NAMALWA (cell line): Measurements from ENCODE around the gene RESP18.
A peak's percentile ranks its signal among the peaks of the same experiment; 100 is the strongest.
"Not testable (repeated sequence)": the region's sequence is repeated elsewhere in the genome, so short reads cannot be mapped to it uniquely, and the experiment has no call there.

Experiments used
- DNase-seq: peaks from one replicate; pipeline ENCODE4 v3.0.0-alpha.2; 2015; ENCODE audit warnings: low spot score

RESP18 gene

DNA sequence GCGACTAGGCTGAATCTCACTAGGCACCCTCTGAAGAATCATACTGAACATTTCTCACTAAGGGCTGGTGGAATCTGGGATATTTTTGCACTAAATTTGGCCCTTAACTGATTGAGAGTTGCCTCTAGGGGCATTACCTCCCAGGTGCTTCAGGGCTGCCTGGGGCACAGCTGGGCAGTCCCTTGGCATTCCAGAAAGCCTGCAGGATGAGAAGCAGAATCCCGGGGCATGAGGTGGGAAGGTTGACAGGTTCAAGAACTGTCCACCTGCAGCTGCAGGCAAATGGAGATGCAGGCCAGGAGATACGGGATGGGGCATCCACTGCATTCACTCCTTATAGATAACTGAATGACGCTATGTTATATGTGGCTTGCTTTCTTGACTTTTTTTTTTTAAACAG is 7.4 kb downstream of the RESP18 start:
- DNase-seq: no peak

DNA sequence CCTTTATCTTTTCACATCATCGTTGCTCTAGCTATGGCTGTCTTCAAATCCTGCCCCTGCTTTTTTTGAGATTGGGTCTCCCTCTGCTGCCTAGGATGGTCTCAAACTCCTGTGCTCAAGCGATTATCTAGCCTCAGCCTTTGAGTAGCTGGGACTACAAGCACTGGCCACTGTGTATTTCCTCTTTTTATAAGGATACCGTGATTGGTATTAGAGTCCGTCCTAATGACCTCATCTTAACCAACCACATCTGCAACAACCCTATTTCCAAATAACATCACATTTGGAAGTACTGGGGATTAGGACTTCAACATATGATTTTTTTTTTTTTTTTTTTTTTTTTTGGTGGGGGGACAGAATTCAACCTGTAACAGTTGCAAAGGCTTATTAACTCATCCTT is 9.1 kb downstream of the RESP18 start:
- no peak for DNase-seq

DNA sequence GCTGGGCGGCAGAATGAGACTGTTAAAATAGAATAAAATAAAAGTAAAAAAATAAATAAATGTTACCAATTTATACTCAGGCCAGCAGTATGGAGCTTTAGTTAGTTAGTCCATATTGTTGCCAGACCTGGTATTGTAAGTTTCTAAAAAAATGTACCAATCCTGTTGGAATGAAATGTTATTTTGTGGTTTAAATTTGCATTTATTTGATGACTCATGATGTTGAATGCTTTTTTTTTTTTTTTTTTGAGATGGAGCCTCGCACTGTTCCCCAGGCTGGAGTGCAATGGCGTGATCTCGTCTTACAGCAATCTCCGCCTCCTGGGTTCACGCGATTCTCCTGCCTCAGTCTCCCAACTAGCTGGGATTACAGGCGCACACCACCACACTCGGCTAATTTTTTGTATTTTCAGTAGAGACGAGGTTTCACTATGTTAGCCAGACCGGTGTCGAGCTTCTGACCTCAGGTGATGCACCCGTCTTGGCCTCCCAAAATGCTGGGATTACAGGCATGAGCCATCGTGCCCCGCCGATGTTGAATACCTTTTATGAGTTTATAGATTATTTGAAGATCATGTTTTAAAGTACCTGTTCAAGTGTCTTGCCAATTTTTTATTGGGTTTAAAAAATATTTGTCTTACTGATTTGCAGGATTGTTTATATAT is 17.6 kb downstream of the RESP18 start:
- no peak for DNase-seq

DNA sequence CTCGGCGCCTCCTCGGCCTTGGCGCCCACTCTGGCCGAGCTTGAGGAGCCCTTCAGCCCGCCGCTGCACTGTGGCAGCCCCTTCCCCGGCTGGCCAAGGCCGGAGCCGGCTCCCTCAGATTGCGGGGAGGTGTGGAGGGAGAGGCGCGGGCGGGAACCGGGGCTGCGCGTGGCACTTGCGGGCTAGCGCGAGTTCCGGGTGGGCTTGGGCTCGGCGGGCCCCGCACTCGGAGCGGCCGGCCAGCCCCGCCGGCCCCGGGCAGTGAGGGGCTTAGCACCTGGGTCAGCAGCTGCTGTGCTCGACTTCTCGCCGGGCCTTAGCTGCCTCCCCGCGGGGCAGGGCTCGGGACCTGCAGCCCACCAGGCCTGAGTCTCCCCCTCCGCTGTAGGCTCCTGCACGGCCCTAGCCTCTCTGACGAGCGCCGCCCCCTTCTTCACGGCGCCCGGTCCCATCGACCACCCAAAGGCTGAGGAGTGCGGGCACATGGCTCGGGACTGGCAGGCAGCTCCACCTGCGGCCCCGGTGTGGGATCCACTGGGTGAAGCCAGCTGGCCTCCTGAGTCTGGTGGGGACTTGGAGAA is 19.8 kb downstream of the RESP18 start:
- not testable (repeated sequence) for DNase-seq

DNA sequence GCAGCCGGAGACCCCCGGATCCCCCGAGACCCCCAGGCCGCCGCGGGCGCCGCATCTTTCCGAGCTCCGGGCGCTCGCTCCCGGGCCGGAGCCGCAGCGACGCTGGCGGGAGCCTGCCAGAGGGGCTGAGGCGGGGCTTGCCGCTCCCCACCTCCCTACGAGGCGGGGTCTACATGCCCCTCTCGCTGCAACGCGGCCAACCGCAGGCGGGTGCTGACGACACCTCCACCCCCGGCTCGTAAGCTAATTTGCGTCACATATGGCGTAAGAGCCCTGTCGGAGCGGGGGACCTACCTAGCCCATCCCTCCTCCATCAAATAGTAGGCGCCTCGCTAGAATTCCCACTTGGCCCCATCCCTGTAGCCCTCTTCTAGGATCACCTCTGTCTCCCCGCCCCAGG is 23.3 kb downstream of the RESP18 start, which contains the start of gene PTPRN:
Gene PTPRN, minus strand, starts transcription at position 124 of the 400 bp plus-strand sequence. Its CDS starts 69 bp downstream, at position 55.
- DNase-seq: no peak

DNA sequence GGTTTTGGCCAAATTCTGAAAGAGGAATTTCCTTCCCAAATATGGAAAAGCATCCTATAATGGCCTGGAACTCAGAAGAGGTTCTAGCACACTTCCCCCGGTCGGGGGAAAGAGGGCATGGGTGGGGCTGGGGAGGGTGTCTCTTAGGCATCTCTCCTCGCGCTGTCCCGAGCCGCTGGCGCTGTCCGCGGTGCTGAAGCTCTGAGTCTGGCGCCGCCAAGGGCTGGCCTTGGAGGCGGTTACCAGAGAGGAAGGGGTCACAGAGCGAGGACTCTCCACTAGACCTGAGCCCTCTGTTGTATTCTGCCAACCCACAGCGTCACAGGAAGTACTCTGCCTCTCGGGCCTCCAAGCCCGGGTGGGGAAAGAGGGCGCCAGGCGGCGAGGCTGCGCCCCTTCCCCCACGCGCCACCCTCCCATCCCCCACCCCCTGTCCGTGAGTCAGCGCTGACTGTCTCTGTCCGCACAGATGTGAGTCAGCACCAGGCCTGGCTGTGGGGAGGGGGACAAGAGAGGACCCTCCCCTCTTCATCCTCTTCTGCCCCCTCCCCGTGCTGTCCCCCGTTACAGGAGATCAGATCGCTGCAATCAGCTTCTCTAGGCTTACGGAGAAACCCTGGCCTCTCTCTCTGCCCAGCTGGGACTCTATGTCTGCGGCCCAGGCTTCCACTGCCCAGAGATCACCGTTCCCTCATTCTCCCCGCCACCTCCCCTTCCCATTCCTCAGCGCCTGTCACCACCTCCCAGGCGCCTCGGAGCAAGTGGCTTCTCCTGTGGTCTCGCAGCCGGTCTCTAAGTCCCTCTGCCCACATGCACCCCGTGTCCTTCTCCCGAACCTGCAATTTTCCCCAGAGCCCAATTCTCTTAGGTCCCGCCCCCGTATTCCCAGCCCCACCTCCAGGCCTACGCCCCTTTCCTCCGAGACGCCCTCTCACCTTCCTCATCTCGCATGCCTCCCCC is 24.1 kb downstream of the RESP18 start:
- peak; percentile 50 for DNase-seq

DNA sequence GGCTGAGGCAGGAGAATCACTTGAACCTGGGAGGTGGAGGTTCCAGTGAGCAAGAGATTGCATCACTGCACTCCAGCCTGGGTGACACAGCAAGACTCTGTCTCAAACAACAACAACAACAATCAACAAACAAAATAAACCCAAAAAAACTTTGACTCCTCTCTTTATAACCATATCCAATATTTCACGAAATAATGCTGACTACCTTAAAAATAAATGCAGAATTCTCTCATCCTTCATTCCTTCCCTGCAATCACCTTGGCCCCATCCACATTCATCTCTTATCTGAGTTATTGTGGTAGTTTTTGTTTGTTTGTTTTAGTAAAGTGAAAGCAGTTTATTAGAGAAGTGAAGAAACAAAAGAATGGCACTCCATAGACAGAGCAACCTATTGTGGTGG is 26.5 kb downstream of the RESP18 start:
- no peak for DNase-seq

DNA sequence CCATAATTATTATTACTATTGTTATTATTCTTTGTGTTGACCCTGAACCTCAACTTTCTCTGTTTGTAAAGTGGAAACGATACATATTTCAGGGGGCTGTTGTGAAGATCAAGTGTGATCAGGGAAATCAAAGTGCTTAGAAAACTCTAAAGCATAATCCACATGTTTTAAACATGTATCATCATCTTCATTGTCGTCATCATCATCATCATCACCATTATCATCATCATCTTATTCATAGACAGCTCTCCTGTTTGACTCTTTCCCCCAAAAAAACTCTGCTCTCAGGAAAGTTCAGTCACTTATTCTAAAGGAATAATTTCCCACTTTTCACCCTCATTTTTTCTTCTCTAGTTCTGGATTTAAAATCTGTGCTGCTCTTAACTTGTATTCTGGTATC is 28.3 kb downstream of the RESP18 start:
- no peak for DNase-seq

DNA sequence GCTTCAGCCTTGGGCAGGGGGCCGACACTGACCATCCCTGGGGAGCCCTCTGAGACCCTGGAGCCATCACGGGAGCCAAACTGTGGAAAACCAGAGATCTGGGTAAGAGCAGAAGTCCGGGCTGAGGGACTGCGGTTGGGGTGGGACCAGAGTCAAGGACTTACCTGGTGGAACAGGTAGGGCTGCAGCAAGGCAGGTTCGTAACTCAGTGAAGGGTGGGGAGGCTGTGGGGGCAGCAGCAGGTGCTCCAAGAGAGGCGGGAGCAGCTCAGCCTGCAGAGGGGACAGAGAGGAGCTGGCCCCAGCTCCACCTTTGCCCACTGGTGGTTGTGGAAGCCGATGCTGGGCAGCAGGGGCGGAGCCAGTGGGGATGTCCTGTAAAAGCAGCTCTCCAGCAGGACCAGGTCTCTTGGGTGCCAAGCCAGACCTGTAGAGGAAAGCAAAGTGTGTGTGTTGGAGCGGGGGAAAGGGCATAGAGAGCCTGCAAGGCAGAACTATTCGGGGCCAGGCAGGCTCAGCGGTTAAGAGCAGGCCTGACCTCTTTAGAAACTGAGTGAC is 30.1 kb downstream of the RESP18 start:
- no peak for DNase-seq

DNA sequence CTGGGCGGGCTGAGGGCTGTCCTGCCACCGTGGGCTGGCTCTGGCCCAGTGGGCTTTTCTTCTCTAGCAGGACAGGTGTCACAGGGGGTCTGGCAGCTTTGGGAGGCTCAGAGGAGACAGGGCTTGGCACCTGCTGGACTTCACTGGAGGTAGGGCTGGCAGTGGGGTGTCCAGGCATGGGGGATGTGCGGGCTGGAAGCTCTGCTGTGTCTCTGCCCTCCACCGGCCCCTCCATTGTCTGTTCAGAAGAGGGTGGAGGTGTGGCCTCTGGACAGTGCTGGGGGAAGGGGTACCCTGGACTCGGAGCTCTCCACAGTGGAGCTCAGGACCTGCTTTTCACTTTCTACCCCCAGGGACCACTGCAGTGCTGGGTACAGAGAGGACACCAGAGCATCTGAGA is 32.5 kb downstream of the RESP18 start:
- DNase-seq: no peak

DNA sequence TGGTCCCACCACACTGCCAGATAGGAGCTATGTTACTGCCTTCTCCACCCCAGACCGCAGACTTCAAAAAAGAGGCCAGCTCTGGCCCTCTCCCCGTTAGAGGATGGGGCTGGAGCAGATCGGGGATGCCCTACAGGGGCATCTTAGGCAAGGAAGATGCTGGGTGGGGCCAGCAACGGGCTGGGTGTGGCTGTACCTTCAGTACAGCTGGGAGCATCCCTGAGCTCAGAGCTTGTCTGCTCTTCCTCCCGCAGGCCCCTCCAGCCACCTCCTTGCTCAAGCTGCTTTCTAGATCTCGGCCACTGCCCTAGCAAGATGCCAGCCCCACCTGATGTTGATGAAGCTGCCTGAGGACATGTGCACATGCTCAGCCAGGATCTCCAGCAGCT is 33.2 kb downstream of the RESP18 start:
- DNase-seq: no peak

DNA sequence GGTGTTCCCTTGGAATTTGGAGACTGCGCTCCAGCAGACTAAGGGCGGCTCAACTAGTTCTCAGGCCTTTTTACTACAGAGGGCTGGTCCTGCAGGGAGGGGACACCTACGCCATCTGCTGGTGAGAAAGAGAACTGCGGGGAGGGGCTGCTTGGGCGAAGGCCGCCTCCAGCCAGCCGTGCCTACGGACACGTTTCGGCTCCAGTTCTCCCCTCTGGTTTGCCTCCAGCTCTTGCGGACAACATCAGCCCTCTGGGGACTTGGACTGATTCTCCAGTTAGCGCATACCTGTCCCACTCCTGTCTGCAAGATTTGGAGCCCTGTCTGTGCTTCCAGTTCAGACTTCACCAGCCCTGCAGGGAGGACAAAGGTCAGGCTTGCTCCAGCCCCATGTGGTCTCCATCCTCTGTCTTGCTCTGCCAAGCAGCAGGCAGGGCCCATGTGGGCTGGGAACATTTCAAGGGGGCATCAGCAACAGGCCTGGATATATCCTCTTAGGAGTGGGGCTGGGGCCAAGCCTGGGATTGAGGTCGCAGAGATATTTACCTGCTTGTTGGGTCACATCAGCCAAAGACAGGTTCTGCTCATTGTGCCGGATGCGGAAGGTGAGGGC is 33.7 kb downstream of the RESP18 start:
- DNase-seq: peak; percentile 85

DNA sequence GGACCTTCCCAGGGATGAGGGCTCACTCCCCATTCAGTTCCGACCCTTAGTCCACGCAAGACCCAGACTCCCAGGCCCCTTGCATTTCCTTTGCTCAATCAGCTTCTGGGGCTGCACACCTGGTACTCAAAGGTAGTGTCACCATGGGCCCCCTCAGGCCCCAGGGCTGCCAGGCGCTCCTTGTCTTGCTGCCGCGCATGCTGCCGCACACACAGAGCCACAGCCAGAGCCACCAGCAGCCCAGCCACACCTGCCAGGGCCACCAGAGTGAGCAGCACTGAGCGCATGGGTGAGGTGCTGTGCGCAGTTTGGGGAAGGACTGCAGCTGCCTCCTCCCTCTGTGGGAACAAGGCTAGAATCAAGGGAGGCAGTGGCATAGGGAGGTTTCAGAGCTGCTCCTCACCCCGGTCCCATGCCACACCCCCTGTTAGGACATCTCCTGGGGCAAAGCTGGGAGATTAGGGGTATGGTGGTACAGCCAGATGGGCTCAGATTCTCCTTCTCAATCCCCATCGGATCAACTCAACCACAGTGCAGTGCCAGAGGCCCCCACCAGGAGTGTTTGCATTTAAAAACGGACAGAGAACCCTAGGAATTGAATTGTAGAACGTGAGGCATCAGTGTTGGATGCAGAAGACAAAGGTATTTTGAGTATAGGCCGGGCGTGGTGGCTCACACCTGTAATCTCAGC is 34.6 kb downstream of the RESP18 start:
- DNase-seq: peak; percentile 34

DNA sequence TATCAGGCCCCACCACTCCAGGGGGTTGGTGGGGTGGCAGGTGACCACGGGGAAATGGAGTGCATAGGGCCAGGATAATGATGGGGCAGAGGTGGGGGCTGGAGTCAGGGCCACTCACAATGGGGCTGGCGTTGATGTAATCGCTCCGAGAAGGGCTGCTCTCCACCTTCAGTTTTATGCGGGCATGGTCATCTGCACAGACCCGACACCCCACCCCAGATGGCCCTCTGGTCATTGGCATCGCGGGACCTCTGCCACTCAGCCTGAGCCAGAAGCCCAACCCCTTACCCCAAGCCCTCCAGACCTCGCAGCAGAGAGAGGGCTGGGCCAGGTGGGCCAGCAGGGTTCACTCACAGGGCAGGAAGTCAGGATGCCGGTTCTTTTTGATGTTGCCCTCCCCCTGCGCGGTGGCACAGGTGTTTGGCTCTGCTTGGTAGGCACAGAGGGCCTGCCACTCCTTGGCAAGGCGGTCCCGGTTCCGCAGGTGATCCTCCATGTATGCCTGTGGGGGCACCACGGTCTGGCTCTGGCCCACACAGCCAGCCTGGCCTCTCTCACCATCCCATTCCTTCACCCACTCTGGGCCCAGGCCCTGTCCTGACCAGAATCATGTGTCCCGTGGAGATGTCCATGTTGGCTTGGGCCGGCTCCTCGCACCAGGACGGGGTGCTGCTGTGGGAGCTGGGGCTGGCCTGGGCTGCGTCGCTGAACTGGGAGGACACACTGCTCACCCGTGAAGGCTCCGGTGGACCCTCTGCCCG is 35.7 kb downstream of the RESP18 start:
- DNase-seq: no peak

DNA sequence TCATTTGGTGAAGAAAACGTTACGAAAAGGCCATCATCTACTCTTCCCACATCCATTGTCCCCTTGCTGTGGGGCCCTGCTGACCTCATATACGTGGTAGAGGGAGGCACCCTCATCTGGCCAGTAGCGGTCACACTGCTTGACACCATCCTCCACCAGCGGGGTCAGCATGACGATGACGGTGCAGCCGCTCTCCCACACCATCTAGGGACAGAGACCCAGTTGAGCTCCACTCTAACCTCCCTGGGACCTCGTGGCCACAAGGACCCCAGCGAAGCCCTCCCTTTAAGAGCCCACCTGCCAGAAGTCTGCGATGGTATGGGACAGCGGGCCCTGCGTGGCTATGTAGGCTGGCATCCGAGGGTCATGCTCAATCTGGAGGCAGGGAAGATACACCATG is 36.4 kb downstream of the RESP18 start:
- no peak for DNase-seq

DNA sequence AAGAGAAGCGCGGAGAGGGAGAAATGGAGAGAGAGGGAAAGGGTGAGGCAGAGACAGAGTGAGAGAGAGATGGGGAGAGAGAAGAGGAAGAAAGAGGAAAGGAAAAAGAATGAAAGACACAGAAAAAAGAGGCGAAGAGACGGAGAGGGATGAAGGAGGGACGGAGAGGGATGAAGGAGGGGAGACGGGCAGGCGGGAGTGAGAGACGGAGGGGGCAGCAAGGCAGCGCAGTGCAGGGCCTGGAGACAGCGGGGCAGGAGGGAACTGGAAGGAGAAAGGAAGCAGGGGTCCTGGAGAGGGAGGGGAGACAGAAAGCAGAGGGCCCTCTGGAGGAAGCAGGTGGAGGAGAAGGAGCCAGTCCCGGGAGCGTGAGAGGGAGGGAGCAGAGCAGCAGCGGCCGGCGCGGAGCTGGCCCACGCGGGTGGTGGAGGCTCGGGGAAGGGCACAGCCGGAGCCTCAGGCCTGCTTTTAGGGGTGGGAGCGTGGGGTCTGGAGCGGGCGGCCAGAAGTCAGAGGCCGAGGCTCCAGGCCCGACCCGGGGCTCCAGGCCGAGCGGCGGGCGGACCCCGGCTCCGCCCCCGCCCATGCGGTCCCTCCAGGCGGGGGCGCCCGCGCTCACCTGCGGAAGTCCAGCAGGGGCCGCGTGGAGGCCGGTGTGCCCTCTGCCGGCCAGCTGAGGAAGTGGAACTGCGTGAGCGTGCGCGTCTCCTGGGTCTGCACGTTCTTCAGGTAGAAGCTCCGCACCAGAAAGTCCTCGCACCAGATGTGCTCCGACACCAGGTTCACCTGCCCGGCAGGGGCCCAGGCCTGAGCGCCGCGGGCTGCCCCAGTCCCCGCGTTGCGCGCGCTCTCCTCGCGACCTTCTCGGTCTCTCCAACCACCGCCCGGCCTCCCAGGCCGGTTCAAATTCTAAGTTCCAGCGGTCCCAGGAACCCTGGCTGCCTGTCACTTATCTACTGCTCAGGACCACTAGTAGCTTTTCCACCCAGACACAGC is 37.9 kb downstream of the RESP18 start:
- DNase-seq: peak; percentile 90

DNA sequence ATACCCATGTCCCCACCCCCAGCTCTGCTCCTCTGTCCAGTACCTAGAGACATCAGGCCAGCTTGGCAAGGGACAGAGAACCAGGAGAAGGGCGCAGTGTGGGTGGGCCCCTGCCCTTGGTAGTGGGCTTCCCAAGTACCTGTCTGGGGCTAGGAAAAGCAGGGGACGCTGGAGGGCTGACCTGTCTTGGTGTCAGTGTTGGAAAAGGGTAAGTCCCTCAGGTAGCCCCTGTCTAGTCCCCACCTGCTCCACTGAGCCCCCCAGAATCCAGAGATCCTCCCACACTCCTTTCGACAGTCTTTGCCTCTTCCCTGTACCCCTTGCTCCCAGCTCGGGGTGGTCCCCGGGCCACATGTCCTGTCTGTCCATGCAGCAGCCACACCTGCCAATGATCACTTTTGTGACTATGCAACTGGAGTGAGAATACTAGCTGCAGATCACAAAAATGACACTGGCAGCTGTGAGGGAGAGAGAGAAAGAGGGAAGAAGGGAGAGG is 38.8 kb downstream of the RESP18 start:
- DNase-seq: no peak

DNA sequence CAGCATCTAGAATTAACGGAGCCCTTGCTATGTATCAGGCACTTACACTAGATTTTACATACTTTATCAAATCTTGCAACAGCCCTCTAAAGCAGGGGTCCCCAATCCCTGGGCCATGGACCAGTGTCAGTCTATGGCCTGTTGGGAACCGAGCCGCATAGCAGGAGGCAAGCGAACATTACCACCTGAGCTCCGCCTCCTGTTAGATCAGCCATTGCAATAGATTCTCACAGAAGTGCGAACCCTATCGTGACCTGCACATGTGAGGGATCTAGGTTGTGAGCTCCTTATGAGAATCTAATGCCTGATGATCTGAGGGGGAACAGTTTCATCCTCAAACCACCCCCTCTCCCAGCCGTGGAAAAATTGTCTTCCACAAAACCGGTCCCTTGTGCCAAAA is 39.9 kb downstream of the RESP18 start:
- no peak for DNase-seq

DNA sequence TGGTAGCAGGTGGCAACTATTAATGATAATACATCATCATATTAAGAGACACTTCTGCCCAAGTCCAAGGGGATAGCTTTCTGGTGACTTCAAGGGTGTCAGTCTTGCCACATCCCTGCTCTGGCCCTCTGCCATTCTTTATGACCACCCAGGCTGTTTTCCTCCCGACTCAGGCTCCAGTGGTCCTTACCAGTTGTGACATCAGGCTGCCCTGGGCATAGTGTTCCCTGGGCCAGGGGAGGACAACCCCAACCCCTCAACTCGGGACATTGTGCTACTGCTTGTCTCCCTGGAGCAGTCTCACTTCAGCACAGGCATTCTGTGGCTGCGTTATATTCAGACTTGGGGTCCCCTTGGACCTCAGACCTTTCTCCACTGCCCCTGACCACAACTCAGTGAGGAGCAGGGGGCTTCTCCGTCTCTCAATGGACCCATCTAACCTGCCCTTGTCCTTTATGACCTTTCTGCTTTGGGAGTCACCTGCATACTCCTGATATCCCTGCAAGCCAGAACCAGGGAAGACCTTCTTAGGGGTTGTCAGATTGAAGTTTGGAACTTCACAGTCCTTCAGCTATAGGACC is 40.5 kb downstream of the RESP18 start:
- DNase-seq: no peak
